ENCODE measurements around the gene RASAL2.

- TF ChIP-seq CTCF (IDR thresholded peaks at IDR 0.05) (no peak), POLR2AphosphoS5 (IDR thresholded peaks at IDR 0.05) (no peak)
Observed at GRCh38 chr1:178057141-178057765, 36.7 kb upstream of the RASAL2 start.
